Measurements from ENCODE around the gene NEURL1B.
"Not testable (repeated sequence)": the region's sequence is repeated elsewhere in the genome, so short reads cannot be mapped to it uniquely, and the experiment has no call there.

Gene NEURL1B

GRCh38 chr5:172640822-172641358 lies at the start of gene NEURL1B:
Gene NEURL1B (plus strand): TSS chr5:172641263. CDS start chr5:172641407, 144 bp downstream.
- DNase-seq (ENCODE audit: low read depth in 2 of 2), result peak; percentile 18 to 19

DNA sequence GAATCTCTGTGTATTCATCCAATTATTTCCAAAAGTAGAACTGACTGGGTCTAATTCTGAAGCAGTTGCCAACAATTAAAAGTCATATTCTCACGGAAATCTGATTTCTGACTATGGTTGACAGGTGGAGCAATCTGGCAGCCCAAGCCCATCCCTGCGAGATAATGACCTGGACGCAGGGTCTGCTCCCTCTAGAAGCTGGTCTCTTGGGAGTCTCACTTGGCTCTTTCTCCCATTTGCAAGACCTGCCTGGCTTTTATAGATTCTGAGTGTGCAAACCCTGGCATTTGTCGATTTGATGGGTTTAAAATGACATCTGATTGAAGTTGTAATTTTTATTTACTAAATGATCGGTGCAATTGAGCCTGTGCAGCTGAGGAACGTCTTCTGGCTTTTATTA lies 49.4 kb upstream of the NEURL1B start:
- DNase-seq (ENCODE audit: low read depth in 2 of 2), result no peak

DNA sequence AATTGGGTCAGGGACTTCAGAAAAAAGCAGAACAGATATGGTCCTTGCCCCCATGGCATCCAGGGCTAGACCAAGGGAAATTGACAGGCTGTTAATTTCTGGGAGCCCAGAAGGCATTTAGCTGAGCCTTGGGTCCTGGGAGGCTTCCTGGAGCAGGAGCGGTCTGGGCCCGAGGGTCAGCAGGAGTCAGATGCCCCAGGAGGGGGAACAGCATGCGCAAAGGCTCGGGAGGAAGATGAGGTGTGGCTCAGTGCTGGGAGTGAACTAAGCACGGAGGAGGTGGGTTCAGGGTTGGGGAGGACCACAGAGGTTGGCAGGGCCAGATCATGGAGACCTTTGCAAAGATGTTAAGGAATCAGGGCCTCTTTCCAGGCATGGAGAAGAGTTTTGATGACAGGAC lies 48.2 kb upstream of the NEURL1B start:
- no peak for DNase-seq (ENCODE audit: low read depth in 2 of 2)

DNA sequence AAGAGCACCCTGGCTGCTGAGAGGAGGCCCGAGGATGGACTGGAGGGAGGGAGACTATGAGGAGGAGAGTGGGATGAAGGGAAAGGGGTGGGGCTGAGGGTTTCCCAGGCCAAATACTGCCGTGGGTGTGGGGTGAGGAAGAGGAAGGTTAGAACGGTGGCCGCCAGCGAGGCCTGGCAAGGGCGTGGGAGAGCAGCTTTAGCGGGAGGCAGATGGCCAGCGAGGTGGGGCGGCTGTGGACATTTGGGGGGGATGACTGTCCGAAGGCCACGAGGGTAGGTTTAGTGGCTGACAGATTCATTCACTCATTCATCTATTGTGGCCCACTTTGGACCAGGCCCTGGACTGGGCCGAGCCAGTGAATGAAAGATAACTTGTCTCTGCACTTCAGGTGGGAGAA lies 47.8 kb upstream of the NEURL1B start:
- no peak for DNase-seq (ENCODE audit: low read depth in 2 of 2)

DNA sequence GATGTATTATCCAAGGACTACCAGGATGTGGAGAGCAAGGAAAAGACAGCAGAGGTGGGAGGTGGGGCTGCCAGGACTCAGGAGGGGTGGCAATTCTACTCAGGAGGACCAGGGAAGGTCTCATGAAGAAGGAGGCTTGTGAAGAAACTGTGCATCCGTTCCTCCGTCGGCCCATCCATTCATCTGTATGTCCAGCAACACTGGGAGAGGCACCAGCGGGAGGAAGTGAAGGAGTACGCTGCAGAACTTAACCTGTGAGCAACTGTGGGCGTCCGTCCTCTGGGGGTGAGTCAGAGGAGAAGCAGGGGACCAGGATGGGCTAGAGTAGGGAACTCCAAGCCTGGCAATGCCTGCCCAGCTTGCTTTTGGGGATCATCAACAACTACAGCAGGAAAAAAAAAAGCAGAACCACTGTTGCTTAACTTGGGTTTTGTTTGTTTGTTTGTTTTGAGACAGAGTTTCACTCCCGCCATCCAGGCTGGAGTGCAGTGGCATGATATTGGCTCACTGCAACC lies 47.3 kb upstream of the NEURL1B start:
- DNase-seq (ENCODE audit: low read depth in 2 of 2), result no peak

DNA sequence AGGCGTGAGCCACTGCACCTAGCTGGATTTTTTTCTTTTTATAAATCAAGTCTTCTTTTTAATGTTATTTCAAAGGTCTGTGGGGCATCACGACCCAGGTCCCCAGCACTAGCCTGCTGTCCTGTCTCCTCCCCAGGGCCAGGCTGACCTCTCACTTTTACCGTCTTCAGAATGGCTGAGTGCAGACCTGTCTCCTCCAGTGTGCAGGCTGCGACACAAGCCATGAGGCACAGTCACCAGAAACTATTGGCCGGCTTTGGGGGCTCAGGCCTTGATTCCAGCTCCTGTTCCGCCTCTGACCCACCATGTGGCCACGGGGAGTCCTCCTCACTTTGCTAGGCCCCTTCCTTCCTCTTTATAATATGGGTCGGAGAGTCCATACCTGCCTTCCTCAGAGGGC lies 46.6 kb upstream of the NEURL1B start:
- no peak for DNase-seq (ENCODE audit: low read depth in 2 of 2)

- DNase-seq (ENCODE audit: low read depth in 2 of 2), result no peak
These were observed 46.1 kb upstream of the NEURL1B start for GRCh38 chr5:172594867-172595466.

DNA sequence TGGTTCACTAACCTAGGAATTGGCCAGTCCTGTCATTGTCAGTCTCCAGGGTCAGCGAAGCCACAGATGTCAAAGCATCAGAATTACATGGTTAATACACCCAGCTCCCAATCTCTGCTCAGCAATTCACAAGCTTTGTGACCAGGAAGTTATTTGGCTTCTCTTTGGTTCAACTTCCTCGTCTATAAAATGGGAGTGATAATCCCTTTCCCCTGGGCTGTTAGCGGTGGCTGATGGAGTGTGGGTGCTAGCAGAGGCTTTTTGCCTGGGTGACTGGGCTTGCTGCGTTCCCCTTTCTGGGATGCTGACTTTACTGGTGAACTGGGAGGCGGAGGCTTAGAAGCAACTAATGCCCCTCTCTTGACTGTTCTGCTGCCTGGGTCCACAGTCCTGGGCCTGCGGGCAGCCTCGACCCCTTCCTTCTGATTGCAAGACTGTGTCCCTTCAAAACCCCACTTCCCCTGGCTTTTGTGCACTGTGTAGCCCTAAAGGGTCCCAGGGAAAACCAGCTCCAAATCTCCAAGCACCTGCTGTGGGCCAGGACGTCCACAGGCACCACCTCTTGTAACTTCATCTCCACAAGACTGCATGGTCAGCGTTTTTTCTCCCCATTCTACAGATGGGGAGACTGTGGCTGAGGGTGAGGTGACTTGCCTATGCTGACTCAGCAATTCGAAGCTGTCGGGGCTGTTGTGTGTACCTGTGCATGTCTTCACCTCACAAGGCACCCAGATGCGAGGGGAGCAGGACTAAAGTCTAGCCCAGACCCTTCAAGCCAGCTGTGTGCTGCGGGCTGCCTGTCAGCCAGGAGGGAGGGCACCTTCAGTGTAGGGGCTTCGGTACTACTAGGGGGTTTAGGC lies 45.2 kb upstream of the NEURL1B start:
- no peak for DNase-seq (ENCODE audit: low read depth in 2 of 2)

GRCh38 chr5:172596638-172597231 lies 44.3 kb upstream of the NEURL1B start:
- no peak for DNase-seq (ENCODE audit: low read depth in 2 of 2)

- no peak for DNase-seq (ENCODE audit: low read depth in 2 of 2)
These were observed 43.3 kb upstream of the NEURL1B start for GRCh38 chr5:172597755-172598155.

DNA sequence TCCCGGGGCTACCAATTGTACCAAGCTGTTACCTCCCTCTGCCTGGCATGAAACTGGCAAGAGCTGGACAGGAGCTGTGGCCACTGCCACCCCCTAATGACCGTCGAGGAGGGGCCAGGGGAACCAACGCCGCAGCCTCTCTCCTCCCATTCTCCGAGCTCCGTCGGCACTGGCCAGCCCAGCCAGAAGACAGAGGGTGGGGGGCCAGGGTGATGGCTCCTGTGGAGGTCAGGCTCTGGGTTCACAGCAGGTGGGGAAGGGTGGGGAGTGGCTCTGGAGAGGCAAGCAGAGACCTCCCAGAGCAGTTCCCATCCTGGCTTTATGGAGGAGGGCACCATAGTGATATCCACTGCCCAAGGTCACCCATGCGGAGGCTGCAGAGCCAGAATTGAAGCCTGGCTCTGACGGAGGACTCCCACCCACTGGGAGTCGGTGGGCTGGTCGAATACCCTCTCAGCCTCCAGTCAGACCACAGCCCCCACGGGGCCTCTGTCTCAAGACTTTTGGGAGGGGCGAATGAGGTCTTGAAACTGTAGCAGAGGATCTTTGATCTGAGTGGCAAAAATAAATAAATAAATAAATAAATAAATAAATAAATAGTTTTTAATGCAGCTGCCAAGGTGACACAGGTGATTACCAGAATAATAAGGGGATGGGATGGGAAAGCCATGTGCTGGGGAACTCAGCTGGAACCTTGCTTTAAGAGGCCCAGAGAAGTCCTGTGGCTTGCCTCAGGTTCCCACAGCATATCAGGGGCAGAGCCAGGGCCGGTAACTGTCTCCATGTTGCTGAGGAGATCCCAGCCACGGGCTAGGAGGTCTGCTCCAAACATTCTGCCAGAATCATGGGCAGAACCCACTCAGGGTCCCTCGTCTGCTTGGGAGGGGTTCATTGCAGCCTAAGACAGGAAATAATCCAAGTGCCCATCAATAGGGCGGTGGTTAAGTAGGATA lies 42.5 kb upstream of the NEURL1B start:
- DNase-seq (ENCODE audit: low read depth in 2 of 2), result no peak

DNA sequence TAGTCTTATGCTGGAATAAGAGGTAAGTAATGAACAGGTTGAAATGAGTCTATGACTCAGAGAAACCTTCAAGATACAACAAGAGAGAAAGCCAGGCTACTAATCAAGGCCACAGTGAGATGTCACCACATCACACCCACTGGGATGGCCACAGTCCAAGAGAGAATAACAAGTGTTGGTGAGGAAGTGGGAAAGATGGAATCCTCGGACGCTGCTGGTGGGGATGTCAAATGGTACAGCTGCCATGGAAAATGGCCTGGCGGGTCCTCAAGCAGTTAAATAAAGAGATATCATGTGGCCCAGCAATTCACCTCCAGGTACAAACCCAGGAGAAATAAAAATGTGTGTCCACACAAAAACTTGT lies 41.9 kb upstream of the NEURL1B start:
- DNase-seq (ENCODE audit: low read depth in 2 of 2), result no peak

DNA sequence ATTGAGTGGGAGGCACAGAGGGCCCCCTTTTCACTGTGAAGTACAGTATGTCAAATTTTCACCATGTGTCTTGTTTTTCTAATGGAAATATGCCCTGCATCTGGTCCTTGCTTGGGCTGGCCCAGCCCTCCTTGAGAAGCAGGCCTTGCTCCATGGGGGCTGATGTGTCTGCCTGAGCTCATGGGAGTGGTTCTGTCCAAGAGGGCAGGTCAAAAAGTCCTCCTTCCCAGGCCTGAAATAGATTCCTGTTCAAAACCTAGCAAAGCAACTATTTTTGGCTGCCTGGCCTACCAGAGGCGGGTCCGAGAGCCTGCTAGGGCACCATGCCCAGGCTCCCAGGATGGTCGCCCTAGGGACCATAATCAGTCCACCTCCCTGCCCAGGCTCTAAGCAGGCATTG lies 40.5 kb upstream of the NEURL1B start:
- no peak for DNase-seq (ENCODE audit: low read depth in 2 of 2)

GRCh38 chr5:172601576-172601975 lies 39.5 kb upstream of the NEURL1B start:
- DNase-seq (ENCODE audit: low read depth in 2 of 2), result not testable (repeated sequence)

DNA sequence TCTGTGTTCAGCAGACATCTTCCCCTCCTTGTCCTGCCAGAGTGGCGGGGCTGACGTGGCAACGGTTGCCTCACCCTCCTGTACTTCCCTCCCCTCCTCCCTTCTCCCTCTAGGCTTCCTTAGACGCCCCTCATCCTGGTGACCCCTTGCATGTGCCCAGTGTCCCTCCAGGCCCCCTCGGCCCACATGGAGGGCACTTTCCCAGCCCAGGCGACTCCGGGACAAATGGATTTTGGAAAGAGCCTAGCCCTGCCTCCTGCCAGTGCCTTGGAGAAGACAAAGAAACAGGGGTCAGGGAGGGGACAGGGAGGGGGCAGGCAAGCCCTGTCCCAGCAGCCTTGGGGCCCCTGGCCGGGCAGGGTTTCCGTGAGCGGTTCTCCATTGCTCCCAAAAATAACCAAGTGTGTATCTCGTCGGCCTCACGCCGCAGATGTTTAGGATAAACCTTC lies 38.3 kb upstream of the NEURL1B start:
- DNase-seq (ENCODE audit: low read depth in 2 of 2), result peak in 1 of 2 experiments; percentile 16

DNA sequence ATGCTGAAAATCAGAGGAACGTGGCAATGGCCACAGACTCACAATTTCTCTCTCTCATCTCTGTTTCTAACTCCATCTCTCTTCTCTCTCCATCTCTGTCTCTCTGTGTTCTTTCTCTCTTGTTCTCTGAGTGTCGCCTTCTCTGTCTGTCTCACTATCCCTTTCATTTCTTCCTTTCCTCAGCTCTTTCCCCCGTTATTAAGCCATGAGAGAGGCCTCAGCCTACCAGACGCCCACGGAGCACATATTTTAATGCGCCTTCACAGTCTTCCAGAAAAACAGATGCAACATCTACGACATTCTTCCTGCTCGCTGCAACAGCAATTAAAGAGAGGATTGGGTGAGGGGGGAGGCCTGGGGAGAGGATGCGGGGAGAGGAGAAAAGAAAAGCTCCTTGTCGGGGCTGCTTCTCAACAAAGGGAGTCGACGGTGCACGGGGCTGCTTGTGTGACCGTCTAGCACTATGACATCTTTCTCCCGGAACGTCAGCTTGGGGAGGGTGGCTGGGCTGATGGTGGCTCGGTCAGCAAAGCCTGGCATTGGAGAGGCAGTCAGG lies 37.7 kb upstream of the NEURL1B start:
- peak; percentile 41 for DNase-seq (ENCODE audit: low read depth in 2 of 2)

- no peak for DNase-seq (ENCODE audit: low read depth in 2 of 2)
These were observed 35.6 kb upstream of the NEURL1B start for GRCh38 chr5:172605466-172605865.

- no peak for DNase-seq (ENCODE audit: low read depth in 2 of 2)
These were observed 34.8 kb upstream of the NEURL1B start for GRCh38 chr5:172606156-172606785.

DNA sequence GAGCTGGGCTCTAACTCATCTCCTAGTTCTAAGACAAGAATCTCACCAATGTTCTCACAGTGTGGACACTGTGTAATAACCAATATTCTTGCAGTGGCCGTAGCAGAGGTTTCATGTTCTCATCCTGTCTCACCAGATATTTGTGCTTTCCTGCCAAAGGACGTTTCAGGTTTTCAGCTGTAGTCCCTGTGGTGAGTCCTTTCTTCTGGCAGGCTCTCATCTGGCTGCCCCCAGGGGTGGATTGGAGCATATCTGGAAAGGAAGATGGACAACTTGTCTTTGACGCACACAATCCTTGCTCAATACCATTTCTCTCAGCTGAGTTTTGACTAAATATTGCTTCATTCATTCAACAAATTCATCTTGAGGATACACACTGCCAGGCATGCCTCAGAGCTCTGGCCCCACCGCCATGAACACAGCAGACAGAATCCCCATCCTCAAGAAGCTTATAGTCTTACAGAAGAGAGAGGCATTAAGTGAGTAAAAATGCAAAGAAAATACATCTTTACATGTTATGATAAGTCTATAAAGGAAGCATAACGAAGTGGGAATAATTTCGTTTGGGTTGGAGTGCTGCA lies 33.8 kb upstream of the NEURL1B start:
- no peak for DNase-seq (ENCODE audit: low read depth in 2 of 2)

GRCh38 chr5:172608773-172609172 lies 32.3 kb upstream of the NEURL1B start:
- no peak for DNase-seq (ENCODE audit: low read depth in 2 of 2)
